Amygdala (tissue), 56 donors: ENCODE results near the gene PIR.

ENCODE experiments used
- DNase-seq, 56 donors: peaks; one replicate each; lab custom pipeline; 2025; lab: John Stamatoyannopoulos, UW

PIR gene

GRCh38 chrX:15425024-15425423 lies 68.1 kb downstream of the PIR start:
- no peak for DNase-seq

- DNase-seq, result no peak
Measured at GRCh38 chrX:15418707-15419181, 74.4 kb downstream of the PIR start.

- DNase-seq, result no peak
Measured at GRCh38 chrX:15418041-15418706, 75.0 kb downstream of the PIR start.

- DNase-seq, result no peak
Measured at GRCh38 chrX:15416133-15416993, 76.8 kb downstream of the PIR start.

- DNase-seq, result no peak
Measured at GRCh38 chrX:15413101-15413500, 80.0 kb downstream of the PIR start.

GRCh38 chrX:15410947-15411346 lies 82.2 kb downstream of the PIR start:
- DNase-seq, result no peak

GRCh38 chrX:15410430-15410829 lies 82.7 kb downstream of the PIR start:
- no peak for DNase-seq

GRCh38 chrX:15405846-15406245 lies 87.3 kb downstream of the PIR start:
- no peak for DNase-seq

- DNase-seq, result peak in 1 of 56 donors; percentile 0
Measured at GRCh38 chrX:15404401-15405096, 88.6 kb downstream of the PIR start.

GRCh38 chrX:15401378-15401777 lies 91.8 kb downstream of the PIR start:
- no peak for DNase-seq

- DNase-seq, result no peak
Measured at GRCh38 chrX:15399962-15400391, 93.2 kb downstream of the PIR start.

- DNase-seq, result no peak
Measured at GRCh38 chrX:15398874-15399273, 94.3 kb downstream of the PIR start.

- DNase-seq, result no peak
Measured at GRCh38 chrX:15395789-15396188, 97.3 kb downstream of the PIR start.

GRCh38 chrX:15391850-15392249 lies 101.3 kb downstream of the PIR start:
- DNase-seq, result no peak

GRCh38 chrX:15384304-15384703 lies 108.8 kb downstream of the PIR start, which contains the start of gene VEGFD:
VEGFD (minus strand) TSS chrX:15384413; CDS start chrX:15383946, 467 bp downstream.
- DNase-seq, result no peak

- no peak for DNase-seq
Measured at GRCh38 chrX:15382813-15383212, 110.3 kb downstream of the PIR start.

- DNase-seq, result no peak
Measured at GRCh38 chrX:15376956-15377355, 116.2 kb downstream of the PIR start.

GRCh38 chrX:15373976-15374375 lies 119.2 kb downstream of the PIR start:
- DNase-seq, result no peak

GRCh38 chrX:15366506-15367352 lies 126.4 kb downstream of the PIR start:
- DNase-seq, result no peak

GRCh38 chrX:15359701-15360100 lies 133.4 kb downstream of the PIR start:
- DNase-seq, result no peak
